Astrocyte (in vitro differentiated cells and primary cell): ENCODE results near the gene RAB40C.

Experiments
- CTCF ChIP-seq: IDR thresholded peaks from 2 replicates; pipeline ENCODE4 v1.5.1; 2011; ENCODE audit warnings: low read depth, mild to moderate bottlenecking, inconsistent platforms, low read length, moderate library complexity; ENCODE audit not compliant: insufficient read depth
- EZH2 ChIP-seq: IDR thresholded peaks from 2 replicates; pipeline ENCODE4 v1.6.1; 2012; ENCODE audit warnings: mild to moderate bottlenecking, low read length, inconsistent platforms; ENCODE audit not compliant: insufficient read depth

GRCh38 chr16:672851-673250, 83.0 kb downstream of the RAB40C start:
- TF ChIP-seq CTCF (no peak), EZH2 (no peak)
